ENCODE data around the gene PACS2.

Gene PACS2

GRCh38 chr14:105380756-105381155, 66.2 kb downstream of the PACS2 start:
- no peak for TF ChIP-seq CTCF (conservative IDR thresholded peaks at IDR 0.05; ENCODE audit: low read depth, low read length)
- DNase-seq (ENCODE audit: low read depth), result no peak
- H3K4me3 ChIP-seq (ENCODE audit: low read length), result no peak overlapping the region

- no peak for DNase-seq (ENCODE audit: low read depth)
- no peak for TF ChIP-seq CTCF (conservative IDR thresholded peaks at IDR 0.05; ENCODE audit: low read depth, low read length)
- H3K4me3 ChIP-seq (ENCODE audit: low read length), result no peak overlapping the region
These were observed 67.1 kb downstream of the PACS2 start for GRCh38 chr14:105381446-105382342.

- no peak for DNase-seq (ENCODE audit: low read depth)
- H3K4me3 ChIP-seq (ENCODE audit: low read length), result no peak overlapping the region
- TF ChIP-seq CTCF (conservative IDR thresholded peaks at IDR 0.05; ENCODE audit: low read depth, low read length), result no peak
These were observed 68.0 kb downstream of the PACS2 start for GRCh38 chr14:105382343-105383082.

- no peak for TF ChIP-seq CTCF (conservative IDR thresholded peaks at IDR 0.05; ENCODE audit: low read depth, low read length)
These were observed 68.7 kb downstream of the PACS2 start for GRCh38 chr14:105383083-105383730.

GRCh38 chr14:105384041-105384557, 69.6 kb downstream of the PACS2 start:
- H3K4me3 ChIP-seq (ENCODE audit: low read length), result no peak overlapping the region
- DNase-seq (ENCODE audit: low read depth), result no peak
- TF ChIP-seq CTCF (conservative IDR thresholded peaks at IDR 0.05; ENCODE audit: low read depth, low read length), result no peak

More at GRCh38 chr14:105383083-105383730, 68.7 kb downstream of the PACS2 start:
- H3K4me3 ChIP-seq (ENCODE audit: low read length), result no peak overlapping the region
- DNase-seq (ENCODE audit: low read depth), result no peak

GRCh38 chr14:105384605-105385321, 70.2 kb downstream of the PACS2 start:
- no peak overlapping the region for H3K4me3 ChIP-seq (ENCODE audit: low read length)
- no peak for DNase-seq (ENCODE audit: low read depth)
- TF ChIP-seq CTCF (conservative IDR thresholded peaks at IDR 0.05; ENCODE audit: low read depth, low read length), result no peak

Measured in retinal pigment epithelial cell (primary cell).